Left cardiac atrium (tissue), 4 donors: ENCODE measurements around the gene CELF2. TPM values are rescaled to one million over a fixed set of nuclear protein-coding genes. Genes with fewer than 3 reads are reported as not detected.

Experiments
- ATAC-seq, 2 donors: fragments of 200-7000 bp; cut with Tn5 transposase; one replicate each; pipeline ENCODE4 v1.9.1; 2020; ENCODE audit warnings: mild to moderate bottlenecking in 2 of 2, moderate library complexity in 2 of 2
- DNase-seq: peaks from one replicate; pipeline ENCODE4 v3.0.0-alpha.2; 2020
- intact Hi-C, 2 donors: fragments of 100-400 bp; cut with DNase I; formaldehyde crosslinking; loops; one replicate each; pipeline versions ENCODE4 v1.14.1 to v1.15.1; 2022 to 2023
- total RNA-seq, 2 donors: library from RNA; stranded (reverse); fragmentation: NEBNext Ultra II Directional; extraction: Animal tissue kit (Norgen Biotek cat#: 25700); gene quantifications; one replicate each; pipeline ENCODE4 v1.2.1, GENCODE V29; 2021
- donor health status: DM: no; HTN: yes; CAD: no.
- donor health status: DM: no; HTN: yes; CAD: no; lungs with severe emphysema.
- donor health status: DM: yes; HTN: yes; CAD: no.
- donor health status: Dilated cardiomyopathy.

CELF2 gene
- total RNA-seq, 2 donors from 2014 or later: 68.4 to 72.5 TPM

DNA sequence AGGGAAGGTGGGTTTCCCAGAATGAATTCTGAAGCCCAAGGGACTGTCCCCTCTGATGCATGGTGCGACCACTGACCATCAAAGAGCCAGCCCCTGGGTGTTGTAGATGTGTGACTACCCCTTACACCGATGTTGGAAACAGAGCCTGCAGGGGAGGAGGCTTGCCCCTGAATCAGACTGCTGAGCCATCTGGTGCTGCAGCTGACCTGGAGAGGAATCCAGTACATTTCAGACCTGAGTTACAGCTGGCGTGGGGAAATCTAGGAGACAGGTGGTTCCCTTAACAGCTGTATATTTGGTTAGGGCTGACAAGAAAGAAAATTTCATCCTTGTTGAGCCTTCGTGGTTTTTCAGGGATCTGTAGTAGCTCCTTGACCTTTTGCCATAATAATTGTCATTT, 195.5 kb downstream of the CELF2 start:
- ATAC-seq (no peak), DNase-seq (no peak)
- intact Hi-C loops: no loop called here

DNA sequence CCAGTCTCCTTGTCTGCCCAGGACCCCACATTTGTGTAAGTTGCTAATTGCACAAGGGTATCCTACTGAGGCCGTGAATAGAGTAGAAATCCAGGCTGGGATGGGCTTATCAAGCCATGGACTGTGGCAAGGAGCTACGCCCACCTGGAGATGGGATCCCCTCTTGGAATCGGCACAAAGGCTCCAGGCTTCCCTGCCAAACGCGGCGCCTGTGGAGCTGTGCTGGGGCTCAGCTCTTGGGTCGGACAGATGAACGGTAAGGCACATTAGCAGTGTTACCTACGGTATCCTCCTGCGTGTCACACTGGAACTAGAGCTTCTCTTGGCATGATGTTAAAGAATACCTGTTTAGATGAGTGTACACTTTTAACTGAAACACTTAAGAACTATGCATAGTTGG, 196.7 kb downstream of the CELF2 start:
- intact Hi-C loops: no loop called here

DNA sequence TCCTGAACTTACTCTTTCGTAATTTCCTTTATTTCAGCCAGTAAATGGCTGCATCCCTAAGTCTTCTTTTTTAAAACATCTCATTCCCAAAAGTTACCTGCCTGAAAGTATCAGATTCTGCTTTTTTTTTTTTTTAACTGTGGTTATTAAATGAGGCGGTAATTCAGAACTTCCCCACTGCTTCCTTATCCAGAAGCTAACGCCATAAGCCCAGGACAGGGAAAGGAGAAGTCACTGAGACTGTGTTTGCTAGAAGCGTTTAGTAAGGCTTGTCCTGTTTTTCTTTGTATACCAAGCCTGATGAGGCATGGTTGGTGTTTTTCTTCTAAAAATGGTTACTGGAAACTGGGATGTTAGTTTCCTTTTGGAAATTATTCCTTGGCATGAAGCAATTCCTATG, 197.8 kb downstream of the CELF2 start:
- intact Hi-C loops: no loop called here
- no peak for DNase-seq
- no peak for ATAC-seq

More for the DNA sequence above, 196.7 kb downstream of the CELF2 start:
- ATAC-seq (no peak), DNase-seq (no peak)

GRCh38 chr10:11217521-11217920, 199.8 kb downstream of the CELF2 start:
- intact Hi-C loops: no loop called here
- DNase-seq: no peak
- ATAC-seq: no peak

DNA sequence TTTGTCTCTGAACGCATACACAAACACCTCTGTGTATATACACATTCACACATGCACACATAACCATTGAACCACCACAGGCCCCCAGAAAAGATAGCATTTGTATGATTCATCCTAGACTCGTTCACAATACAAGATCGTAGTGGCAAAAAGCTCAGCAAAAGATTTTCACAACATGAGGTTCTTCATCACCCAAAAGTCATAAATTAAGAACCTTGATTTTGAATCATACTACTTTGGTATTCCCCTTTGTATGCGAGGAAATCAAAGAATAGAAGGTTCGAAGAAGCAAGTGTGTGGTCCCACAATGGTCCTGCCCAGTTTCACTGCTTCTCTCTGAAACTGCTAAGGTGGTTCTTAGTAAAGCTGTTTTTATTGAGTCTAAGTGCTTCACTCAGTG, 200.7 kb downstream of the CELF2 start:
- intact Hi-C loops: no loop called here
- no peak for DNase-seq
- ATAC-seq: no peak

- ATAC-seq: no peak
Measured at GRCh38 chr10:11219431-11219830, 201.8 kb downstream of the CELF2 start.

GRCh38 chr10:11223081-11223480, 205.4 kb downstream of the CELF2 start:
- ATAC-seq (no peak), DNase-seq (no peak)

More at GRCh38 chr10:11219431-11219830, 201.8 kb downstream of the CELF2 start:
- intact Hi-C loops: no loop called here
- DNase-seq: no peak

GRCh38 chr10:11223507-11224140, 206.0 kb downstream of the CELF2 start:
- DNase-seq: no peak
- intact Hi-C loops: no loop called here
- ATAC-seq: no peak

More at GRCh38 chr10:11223081-11223480, 205.4 kb downstream of the CELF2 start:
- intact Hi-C loops: no loop called here

DNA sequence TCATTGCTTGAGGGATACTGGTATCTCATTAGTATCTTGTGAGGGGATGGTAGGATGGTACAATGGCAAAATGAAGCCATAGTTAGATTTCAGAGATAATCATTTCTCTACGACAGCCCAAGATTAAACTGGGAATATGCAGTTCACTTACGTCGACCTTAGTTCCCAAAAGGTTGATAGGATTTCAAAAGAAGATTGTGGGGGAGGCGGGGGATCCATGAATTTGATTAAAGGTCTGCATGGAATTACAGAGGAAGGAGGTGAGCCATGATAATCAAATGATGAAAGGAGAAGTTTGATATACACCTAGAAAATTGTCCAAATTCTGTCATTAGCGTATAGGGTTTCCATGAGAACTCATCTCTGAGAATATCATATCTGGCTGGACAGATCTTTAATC, 206.6 kb downstream of the CELF2 start:
- ATAC-seq (no peak), DNase-seq (no peak)
- intact Hi-C loops: no loop called here

GRCh38 chr10:11224792-11225416, 207.2 kb downstream of the CELF2 start:
- intact Hi-C loops: no loop called here
- no peak for DNase-seq

DNA sequence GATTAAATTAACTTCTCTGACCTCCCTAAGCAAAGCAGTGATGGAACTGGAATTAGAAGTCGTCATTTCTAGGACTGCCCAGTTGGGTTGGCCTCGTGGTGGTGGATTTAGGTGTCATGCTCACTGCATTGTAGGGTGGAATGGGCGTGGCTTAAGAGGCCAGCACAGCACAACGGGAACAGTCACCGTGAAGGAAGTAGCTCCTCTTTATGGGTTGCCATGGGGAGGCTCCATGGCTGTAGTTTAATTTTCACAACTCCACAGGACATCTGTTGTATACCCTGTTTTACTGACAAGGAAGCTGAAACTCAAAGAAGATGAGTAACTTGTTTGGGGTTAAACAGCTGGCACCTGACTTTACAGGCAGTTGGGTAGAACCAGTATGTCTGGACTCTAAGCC, 208.3 kb downstream of the CELF2 start:
- intact Hi-C loops: no loop called here
- peak; percentile 36 to 71 for ATAC-seq
- peak; percentile 38 for DNase-seq

More at GRCh38 chr10:11224792-11225416, 207.2 kb downstream of the CELF2 start:
- peak; percentile 73 to 76 for ATAC-seq

- ATAC-seq (no peak), DNase-seq (no peak)
- intact Hi-C loops: no loop called here
Measured at GRCh38 chr10:11227103-11227502, 209.4 kb downstream of the CELF2 start.

GRCh38 chr10:11229893-11230292, 212.2 kb downstream of the CELF2 start:
- DNase-seq (no peak), ATAC-seq (no peak)
- intact Hi-C loops: no loop called here

DNA sequence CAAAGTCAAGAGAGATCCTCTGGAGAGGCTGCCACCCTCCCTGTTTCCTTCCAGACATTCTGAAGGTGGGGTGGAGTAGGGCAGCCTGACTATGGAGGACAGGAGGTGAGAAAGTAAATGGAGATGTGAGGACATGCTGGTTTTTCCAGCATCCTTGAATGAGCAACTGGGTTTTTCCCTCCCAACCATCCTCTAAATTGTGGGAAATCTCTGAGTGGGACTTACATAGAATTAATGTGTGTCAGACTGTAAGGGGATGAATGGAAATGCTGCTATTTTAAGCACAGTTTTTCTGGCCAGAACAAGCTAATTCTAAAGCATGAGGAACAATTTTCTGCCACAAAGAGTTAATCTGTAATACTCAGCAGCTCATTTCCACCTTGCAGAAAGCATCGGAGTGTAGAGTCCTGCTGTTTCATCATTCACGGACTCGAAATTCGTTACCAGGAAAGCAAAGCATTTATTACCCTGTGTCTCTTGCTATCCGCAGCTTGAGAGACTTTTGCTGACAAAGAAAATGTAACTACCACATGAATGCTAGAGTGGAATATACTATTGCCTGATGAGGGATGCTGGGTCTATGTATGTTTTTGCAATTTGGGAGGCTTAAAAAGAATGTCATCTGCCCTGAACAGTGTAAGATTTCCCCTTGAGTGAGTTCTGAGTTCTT, 213.0 kb downstream of the CELF2 start:
- intact Hi-C loops: no loop called here
- ATAC-seq (no peak), DNase-seq (no peak)

DNA sequence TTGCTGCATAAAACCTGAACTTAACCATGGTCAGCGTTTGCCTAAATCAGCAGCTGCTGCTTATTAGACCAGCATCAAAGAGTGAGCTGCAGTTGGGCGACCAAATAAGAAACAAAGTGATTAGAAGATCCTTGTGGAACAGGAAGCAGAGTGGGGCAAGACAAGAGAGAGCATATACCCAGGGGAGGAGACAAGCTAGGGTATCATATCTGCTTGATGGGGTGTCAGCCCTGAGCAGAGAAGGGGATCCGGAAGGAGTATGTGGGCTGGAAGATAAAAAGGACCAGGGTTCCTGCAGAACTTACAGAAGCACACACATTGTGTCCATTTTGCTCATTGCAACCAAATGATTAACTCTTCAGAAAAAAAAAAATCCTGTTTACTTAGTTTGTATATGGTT, 213.6 kb downstream of the CELF2 start:
- ATAC-seq (no peak), DNase-seq (no peak)
- intact Hi-C loops: no loop called here

- intact Hi-C loops: no loop called here
- ATAC-seq: peak in 1 of 2 donors; percentile 18
- no peak for DNase-seq
Measured at GRCh38 chr10:11232222-11232961, 214.7 kb downstream of the CELF2 start.

DNA sequence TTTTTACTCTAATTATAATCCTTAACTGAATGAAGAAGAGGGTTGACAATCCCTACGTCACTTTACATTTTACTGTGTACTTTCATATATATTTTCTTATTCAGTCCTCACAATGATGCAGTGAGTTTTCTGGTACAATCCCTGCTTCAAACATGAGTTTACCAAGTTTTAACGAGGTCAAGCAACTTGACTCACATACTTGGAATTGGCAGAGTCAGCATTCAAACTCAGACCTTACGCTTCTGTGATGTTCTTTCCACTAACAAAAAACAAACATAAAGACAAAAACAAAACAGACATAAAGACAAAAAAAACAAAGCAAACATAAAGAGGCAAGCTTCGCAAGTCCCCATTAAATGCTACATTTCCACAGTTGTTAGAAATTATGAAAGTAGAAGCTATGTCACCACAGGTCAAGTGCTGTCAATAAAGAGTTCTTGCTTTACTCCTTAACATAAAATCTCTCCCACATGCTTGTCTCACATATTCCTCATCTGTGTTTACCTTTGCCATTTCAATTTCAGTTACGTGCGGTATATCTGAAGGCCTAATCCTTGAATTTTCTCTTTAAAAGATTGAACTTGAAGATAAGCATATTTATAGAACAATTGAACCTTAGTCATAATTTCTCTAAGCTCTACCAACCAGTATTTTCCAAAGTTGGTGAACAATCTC, 217.3 kb downstream of the CELF2 start:
- intact Hi-C loops: no loop called here
- no peak for DNase-seq
- ATAC-seq: no peak

DNA sequence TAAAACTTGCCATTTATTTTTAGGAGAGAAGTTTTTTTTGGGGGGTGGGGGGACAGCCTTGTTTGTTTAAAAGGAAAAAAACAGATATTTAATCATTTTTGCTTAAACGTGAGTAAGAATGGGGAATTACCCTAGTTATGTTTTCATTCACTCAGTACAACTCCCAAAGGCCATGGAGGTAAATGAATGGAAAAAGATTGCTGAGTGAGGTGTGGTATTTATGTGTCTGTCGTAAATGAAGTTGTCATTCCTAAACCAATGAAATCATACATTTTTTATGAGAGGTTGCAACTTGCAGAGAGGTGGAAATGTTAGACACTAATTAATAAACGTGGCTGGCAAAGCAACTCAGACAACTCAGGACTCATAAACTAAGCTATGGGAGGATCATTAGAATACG, 218.1 kb downstream of the CELF2 start:
- intact Hi-C loops: no loop called here
- no peak for DNase-seq
- ATAC-seq: no peak

DNA sequence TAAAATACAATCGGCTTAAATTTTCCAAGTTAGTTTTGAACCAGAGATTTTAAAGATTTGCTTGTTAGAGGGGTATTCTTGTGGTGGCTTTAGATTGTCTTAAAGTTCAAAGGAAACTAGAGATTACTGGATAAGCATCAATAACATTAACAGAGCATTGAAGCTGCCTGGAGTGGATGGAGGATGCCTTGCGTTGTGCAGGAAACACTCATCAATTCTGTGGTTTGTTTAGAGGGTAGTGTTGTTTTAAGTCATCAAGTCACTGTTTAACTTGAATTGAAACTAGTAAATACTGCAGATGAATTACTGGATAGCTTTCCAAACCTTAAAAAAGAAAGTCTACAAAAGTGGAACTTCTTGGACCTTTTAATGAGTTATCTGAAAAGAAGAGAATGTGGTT, 218.6 kb downstream of the CELF2 start:
- intact Hi-C loops: no loop called here
- DNase-seq (no peak), ATAC-seq (no peak)
